ENCODE data around the gene PUSL1. TPM values are rescaled to one million over a fixed set of nuclear protein-coding genes. Genes with fewer than 3 reads are reported as not detected.

PUSL1 gene
- total and polyA plus RNA-seq, 2 of the 13 experiments (the other 11 are each of a cell fraction or from before 2014, with no cell fraction given), result 8.3 to 22.2 TPM

GRCh38 chr1:1359308-1359663, 50.9 kb downstream of the PUSL1 start (continued):
- TF ChIP-seq, protein P1, sequence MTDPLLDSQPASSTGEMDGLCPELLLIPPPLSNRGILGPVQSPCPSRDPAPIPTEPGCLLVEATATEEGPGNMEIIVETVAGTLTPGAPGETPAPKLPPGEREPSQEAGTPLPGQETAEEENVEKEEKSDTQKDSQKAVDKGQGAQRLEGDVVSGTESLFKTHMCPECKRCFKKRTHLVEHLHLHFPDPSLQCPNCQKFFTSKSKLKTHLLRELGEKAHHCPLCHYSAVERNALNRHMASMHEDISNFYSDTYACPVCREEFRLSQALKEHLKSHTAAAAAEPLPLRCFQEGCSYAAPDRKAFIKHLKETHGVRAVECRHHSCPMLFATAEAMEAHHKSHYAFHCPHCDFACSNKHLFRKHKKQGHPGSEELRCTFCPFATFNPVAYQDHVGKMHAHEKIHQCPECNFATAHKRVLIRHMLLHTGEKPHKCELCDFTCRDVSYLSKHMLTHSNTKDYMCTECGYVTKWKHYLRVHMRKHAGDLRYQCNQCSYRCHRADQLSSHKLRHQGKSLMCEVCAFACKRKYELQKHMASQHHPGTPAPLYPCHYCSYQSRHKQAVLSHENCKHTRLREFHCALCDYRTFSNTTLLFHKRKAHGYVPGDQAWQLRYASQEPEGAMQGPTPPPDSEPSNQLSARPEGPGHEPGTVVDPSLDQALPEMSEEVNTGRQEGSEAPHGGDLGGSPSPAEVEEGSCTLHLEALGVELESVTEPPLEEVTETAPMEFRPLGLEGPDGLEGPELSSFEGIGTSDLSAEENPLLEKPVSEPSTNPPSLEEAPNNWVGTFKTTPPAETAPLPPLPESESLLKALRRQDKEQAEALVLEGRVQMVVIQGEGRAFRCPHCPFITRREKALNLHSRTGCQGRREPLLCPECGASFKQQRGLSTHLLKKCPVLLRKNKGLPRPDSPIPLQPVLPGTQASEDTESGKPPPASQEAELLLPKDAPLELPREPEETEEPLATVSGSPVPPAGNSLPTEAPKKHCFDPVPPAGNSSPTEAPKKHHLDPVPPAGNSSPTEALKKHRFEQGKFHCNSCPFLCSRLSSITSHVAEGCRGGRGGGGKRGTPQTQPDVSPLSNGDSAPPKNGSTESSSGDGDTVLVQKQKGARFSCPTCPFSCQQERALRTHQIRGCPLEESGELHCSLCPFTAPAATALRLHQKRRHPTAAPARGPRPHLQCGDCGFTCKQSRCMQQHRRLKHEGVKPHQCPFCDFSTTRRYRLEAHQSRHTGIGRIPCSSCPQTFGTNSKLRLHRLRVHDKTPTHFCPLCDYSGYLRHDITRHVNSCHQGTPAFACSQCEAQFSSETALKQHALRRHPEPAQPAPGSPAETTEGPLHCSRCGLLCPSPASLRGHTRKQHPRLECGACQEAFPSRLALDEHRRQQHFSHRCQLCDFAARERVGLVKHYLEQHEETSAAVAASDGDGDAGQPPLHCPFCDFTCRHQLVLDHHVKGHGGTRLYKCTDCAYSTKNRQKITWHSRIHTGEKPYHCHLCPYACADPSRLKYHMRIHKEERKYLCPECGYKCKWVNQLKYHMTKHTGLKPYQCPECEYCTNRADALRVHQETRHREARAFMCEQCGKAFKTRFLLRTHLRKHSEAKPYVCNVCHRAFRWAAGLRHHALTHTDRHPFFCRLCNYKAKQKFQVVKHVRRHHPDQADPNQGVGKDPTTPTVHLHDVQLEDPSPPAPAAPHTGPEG (CRISPR knock-in tag; IDR thresholded peaks at IDR 0.05), result no peak
- TF ChIP-seq, protein P2, sequence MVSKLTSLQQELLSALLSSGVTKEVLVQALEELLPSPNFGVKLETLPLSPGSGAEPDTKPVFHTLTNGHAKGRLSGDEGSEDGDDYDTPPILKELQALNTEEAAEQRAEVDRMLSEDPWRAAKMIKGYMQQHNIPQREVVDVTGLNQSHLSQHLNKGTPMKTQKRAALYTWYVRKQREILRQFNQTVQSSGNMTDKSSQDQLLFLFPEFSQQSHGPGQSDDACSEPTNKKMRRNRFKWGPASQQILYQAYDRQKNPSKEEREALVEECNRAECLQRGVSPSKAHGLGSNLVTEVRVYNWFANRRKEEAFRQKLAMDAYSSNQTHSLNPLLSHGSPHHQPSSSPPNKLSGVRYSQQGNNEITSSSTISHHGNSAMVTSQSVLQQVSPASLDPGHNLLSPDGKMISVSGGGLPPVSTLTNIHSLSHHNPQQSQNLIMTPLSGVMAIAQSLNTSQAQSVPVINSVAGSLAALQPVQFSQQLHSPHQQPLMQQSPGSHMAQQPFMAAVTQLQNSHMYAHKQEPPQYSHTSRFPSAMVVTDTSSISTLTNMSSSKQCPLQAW (CRISPR knock-in tag; IDR thresholded peaks at IDR 0.05), result peak; percentile 5; the same call in 1 of the 2 replicates
- no peak for TF ChIP-seq ZNF839 (CRISPR knock-in tag; IDR thresholded peaks at IDR 0.05; ENCODE audit: borderline replicate concordance)
- TF ChIP-seq, protein P3, sequence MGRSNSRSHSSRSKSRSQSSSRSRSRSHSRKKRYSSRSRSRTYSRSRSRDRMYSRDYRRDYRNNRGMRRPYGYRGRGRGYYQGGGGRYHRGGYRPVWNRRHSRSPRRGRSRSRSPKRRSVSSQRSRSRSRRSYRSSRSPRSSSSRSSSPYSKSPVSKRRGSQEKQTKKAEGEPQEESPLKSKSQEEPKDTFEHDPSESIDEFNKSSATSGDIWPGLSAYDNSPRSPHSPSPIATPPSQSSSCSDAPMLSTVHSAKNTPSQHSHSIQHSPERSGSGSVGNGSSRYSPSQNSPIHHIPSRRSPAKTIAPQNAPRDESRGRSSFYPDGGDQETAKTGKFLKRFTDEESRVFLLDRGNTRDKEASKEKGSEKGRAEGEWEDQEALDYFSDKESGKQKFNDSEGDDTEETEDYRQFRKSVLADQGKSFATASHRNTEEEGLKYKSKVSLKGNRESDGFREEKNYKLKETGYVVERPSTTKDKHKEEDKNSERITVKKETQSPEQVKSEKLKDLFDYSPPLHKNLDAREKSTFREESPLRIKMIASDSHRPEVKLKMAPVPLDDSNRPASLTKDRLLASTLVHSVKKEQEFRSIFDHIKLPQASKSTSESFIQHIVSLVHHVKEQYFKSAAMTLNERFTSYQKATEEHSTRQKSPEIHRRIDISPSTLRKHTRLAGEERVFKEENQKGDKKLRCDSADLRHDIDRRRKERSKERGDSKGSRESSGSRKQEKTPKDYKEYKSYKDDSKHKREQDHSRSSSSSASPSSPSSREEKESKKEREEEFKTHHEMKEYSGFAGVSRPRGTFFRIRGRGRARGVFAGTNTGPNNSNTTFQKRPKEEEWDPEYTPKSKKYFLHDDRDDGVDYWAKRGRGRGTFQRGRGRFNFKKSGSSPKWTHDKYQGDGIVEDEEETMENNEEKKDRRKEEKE (IDR thresholded peaks at IDR 0.05), result no peak
- TF ChIP-seq ZNF34 (CRISPR knock-in tag; IDR thresholded peaks at IDR 0.05; ENCODE audit: borderline replicate concordance), result no peak
- no peak for TF ChIP-seq EED (CRISPR knock-in tag; IDR thresholded peaks at IDR 0.05)
- no peak for TF ChIP-seq ZNF44 (CRISPR knock-in tag; IDR thresholded peaks at IDR 0.05)
- no peak for TF ChIP-seq ZNF510 (CRISPR knock-in tag; IDR thresholded peaks at IDR 0.05; ENCODE audit: low read depth)
- no peak for TF ChIP-seq THAP11 (CRISPR knock-in tag; IDR thresholded peaks at IDR 0.05)
- no peak for TF ChIP-seq TFDP2 (CRISPR knock-in tag; IDR thresholded peaks at IDR 0.05)
- TF ChIP-seq ZNF598 (CRISPR knock-in tag; IDR thresholded peaks at IDR 0.05; ENCODE audit: borderline replicate concordance), result no peak
- TF ChIP-seq PLSCR1 (CRISPR knock-in tag; IDR thresholded peaks at IDR 0.05; ENCODE audit: borderline replicate concordance), result 0 out of 2 replicates have a peak, but pooled peaks have one; percentile 26
- TF ChIP-seq ATF7-NPFF (CRISPR knock-in tag; IDR thresholded peaks at IDR 0.05; ENCODE audit: low read depth), result 0 out of 2 replicates have a peak, but pooled peaks have one; percentile 3
- peak; percentile 6; the same call in 1 of the 2 replicates for TF ChIP-seq ZNF709 (CRISPR knock-in tag; IDR thresholded peaks at IDR 0.05)
- TF ChIP-seq ZNF747 (CRISPR knock-in tag; IDR thresholded peaks at IDR 0.05; ENCODE audit: borderline replicate concordance), result 0 out of 2 replicates have a peak, but pooled peaks have one; percentile 4

Measured in HepG2 (cell line).